ENCODE results near the gene SEPHS1. TPM values are rescaled to one million over a fixed set of nuclear protein-coding genes. Genes with fewer than 3 reads are reported as not detected.
A peak's percentile ranks its signal among the peaks of the same experiment; 100 is the strongest.
"Not testable (repeated sequence)": the region's sequence is repeated elsewhere in the genome, so short reads cannot be mapped to it uniquely, and the experiment has no call there.

SEPHS1 gene
- total and polyA plus RNA-seq, 7 donors, result 25.9 to 41.0 (median 33.5) TPM

DNA sequence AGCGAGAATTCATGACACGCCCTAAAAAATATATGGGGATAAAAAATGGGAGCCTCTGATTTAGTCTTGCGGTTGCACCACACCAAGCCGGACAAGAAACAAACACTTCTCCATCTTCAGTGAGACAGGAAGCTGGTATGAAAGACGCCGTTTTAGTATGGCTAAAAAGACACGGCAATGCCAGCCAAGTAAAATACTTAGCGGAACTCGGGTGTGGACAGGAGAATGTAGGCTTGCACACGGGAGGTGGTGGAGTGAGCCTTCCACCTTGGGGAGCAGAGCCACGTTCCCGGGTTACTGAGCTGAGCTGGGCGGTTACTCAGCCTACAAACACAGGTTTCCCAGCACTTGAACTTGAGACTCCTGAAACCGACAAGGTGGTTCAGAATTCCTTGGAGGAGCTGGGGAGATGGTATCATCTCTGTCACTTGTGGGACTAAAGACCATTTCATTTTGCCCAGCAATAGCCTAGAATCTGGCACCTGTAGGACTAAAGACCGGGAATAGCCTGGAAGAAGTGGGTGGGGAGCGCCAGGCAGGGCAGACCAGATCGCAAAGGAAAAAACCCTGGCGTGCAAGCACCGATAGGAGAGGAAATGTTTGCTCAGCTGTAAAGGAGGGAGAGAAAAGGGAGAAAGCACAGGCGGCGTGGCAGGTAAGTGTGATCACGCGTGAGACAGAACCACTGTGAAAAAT, 34.8 kb upstream of the SEPHS1 start:
- Histone ChIP-seq H3K4me1 (peaks cover 0 to 11% (median 8%) of the 10 kb centered on the region in 4 donors), H3K36me3 (no peaks in the 10 kb centered on the region), H3K4me3 (peak overlapping the region in 1 of 4 donors; percentile 20), H3K27me3 (peaks cover 0 to 44% (median 13%) of the 10 kb centered on the region in 3 donors), H3K9me3 (no peaks in the 10 kb centered on the region), H3K27ac (no peak overlapping the region)
- peak; percentile 12 for DNase-seq
- 5 to 16% methylated on average over 23 of the region's 23 CpGs for WGBS, 2 donors
- intact Hi-C loops (cut with DNase I), result no loop called here
- TF ChIP-seq, protein P1, sequence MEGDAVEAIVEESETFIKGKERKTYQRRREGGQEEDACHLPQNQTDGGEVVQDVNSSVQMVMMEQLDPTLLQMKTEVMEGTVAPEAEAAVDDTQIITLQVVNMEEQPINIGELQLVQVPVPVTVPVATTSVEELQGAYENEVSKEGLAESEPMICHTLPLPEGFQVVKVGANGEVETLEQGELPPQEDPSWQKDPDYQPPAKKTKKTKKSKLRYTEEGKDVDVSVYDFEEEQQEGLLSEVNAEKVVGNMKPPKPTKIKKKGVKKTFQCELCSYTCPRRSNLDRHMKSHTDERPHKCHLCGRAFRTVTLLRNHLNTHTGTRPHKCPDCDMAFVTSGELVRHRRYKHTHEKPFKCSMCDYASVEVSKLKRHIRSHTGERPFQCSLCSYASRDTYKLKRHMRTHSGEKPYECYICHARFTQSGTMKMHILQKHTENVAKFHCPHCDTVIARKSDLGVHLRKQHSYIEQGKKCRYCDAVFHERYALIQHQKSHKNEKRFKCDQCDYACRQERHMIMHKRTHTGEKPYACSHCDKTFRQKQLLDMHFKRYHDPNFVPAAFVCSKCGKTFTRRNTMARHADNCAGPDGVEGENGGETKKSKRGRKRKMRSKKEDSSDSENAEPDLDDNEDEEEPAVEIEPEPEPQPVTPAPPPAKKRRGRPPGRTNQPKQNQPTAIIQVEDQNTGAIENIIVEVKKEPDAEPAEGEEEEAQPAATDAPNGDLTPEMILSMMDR (IDR thresholded peaks at IDR 0.05), result no peak
- TF ChIP-seq POLR2A (IDR thresholded peaks at IDR 0.05), result no peak
- no peak for TF ChIP-seq POLR2AphosphoS5 (IDR thresholded peaks at IDR 0.05)
- no peak for TF ChIP-seq EP300 (IDR thresholded peaks at IDR 0.05)

DNA sequence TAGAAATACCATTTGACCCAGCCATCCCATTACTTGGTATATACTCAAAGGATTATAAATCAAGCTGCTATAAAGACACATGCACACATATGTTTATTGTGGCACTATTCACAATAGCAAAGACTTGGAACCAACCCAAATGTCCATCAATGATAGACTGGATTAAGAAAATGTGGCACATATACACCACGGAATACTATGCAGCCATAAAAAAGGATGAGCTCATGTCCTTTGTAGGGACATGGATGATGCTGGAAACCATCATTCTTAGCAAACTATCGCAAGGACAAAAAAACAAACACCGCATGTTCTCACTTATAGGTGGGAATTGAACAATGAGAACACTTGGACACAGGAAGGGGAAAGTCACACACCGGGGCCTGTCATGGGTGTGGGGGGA, 31.0 kb upstream of the SEPHS1 start:
- peak; percentile 10 for DNase-seq
- intact Hi-C loops (cut with DNase I); H3K9me3 ChIP-seq; H3K4me3 ChIP-seq; H3K27ac ChIP-seq; H3K36me3 ChIP-seq: not testable (repeated sequence)
- H3K27me3 ChIP-seq, result peaks cover 0 to 47% (median 13%) of the 10 kb centered on the region in 3 donors
- H3K4me1 ChIP-seq, result peaks cover 0 to 11% (median 8%) of the 10 kb centered on the region in 4 donors
- 79 to 91% methylated on average over 4 of the region's 4 CpGs for WGBS, 2 donors

- intact Hi-C loops (cut with DNase I), result no loop called here
Observed at GRCh38 chr10:13376746-13377145, 28.7 kb upstream of the SEPHS1 start.

GRCh38 chr10:13376297-13376696, 28.2 kb upstream of the SEPHS1 start:
- DNase-seq, result no peak
- Histone ChIP-seq H3K9me3 (no peaks in the 10 kb centered on the region), H3K4me3 (no peak overlapping the region), H3K27me3 (peaks cover 0 to 21% (median 0%) of the 10 kb centered on the region in 3 donors), H3K36me3 (no peaks in the 10 kb centered on the region), H3K27ac (no peak overlapping the region), H3K4me1 (no peaks in the 10 kb centered on the region)
- 15 to 57% methylated on average over 6 of the region's 6 CpGs for WGBS, 2 donors
- TF ChIP-seq, protein P1 (IDR thresholded peaks at IDR 0.05), result no peak
- no peak for TF ChIP-seq EP300 (IDR thresholded peaks at IDR 0.05)
- no peak for TF ChIP-seq POLR2AphosphoS5 (IDR thresholded peaks at IDR 0.05)
- TF ChIP-seq POLR2A (IDR thresholded peaks at IDR 0.05), result no peak
- intact Hi-C loops (cut with DNase I), result no loop called here

More at GRCh38 chr10:13376746-13377145, 28.7 kb upstream of the SEPHS1 start:
- no peak overlapping the region for H3K27ac ChIP-seq
- no peaks in the 10 kb centered on the region for H3K36me3 ChIP-seq
- peaks cover 0 to 26% (median 0%) of the 10 kb centered on the region in 3 donors for H3K27me3 ChIP-seq
- WGBS, 2 donors, result 78 to 85% methylated on average over 6 of the region's 6 CpGs
- H3K9me3 ChIP-seq, result no peaks in the 10 kb centered on the region
- no peaks in the 10 kb centered on the region for H3K4me1 ChIP-seq
- TF ChIP-seq, protein P1 (IDR thresholded peaks at IDR 0.05), result no peak
- TF ChIP-seq EP300 (IDR thresholded peaks at IDR 0.05) (no peak), POLR2AphosphoS5 (IDR thresholded peaks at IDR 0.05) (no peak), POLR2A (IDR thresholded peaks at IDR 0.05) (no peak)
- DNase-seq, result no peak
- H3K4me3 ChIP-seq, result no peak overlapping the region

- TF ChIP-seq POLR2AphosphoS5 (IDR thresholded peaks at IDR 0.05) (no peak), POLR2A (IDR thresholded peaks at IDR 0.05) (no peak), EP300 (IDR thresholded peaks at IDR 0.05) (no peak)
- TF ChIP-seq, protein P1 (IDR thresholded peaks at IDR 0.05), result no peak
- WGBS, 2 donors, result 78 to 88% methylated on average over 2 of the region's 2 CpGs
- intact Hi-C loops (cut with DNase I), result no loop called here
- Histone ChIP-seq H3K9me3 (no peaks in the 10 kb centered on the region), H3K4me1 (no peaks in the 10 kb centered on the region), H3K27me3 (peaks cover 0 to 19% (median 0%) of the 10 kb centered on the region in 3 donors), H3K4me3 (no peak overlapping the region), H3K36me3 (no peaks in the 10 kb centered on the region), H3K27ac (no peak overlapping the region)
- DNase-seq, result no peak
Observed at GRCh38 chr10:13375791-13376190, 27.7 kb upstream of the SEPHS1 start.

Measured in sigmoid colon (tissue), 7 donors.